G401.6 (cell line): Measurements from ENCODE around the gene SHE.

ENCODE experiments used
- FAIRE-seq: peaks from 2 replicates; lab custom pipeline; 2012; peaks lifted over from hg19 to GRCh38; lab: Jason Lieb, UNC

SHE gene

GRCh38 chr1:154445040-154445472 is 57.2 kb downstream of the SHE start:
- no peak for FAIRE-seq

- FAIRE-seq: no peak
Measured at GRCh38 chr1:154443274-154444013, 58.8 kb downstream of the SHE start.

- FAIRE-seq: no peak
Measured at GRCh38 chr1:154442006-154442740, 60.0 kb downstream of the SHE start.

- no peak for FAIRE-seq
Measured at GRCh38 chr1:154441241-154441888, 60.8 kb downstream of the SHE start.

- FAIRE-seq: no peak
Measured at GRCh38 chr1:154440036-154440804, 62.0 kb downstream of the SHE start.

GRCh38 chr1:154436433-154436832 is 65.8 kb downstream of the SHE start:
- no peak for FAIRE-seq

GRCh38 chr1:154435599-154436200 is 66.5 kb downstream of the SHE start:
- no peak for FAIRE-seq

- FAIRE-seq: no peak
Measured at GRCh38 chr1:154434346-154435085, 67.7 kb downstream of the SHE start.

- FAIRE-seq: no peak
Measured at GRCh38 chr1:154433161-154433764, 68.9 kb downstream of the SHE start.

- no peak for FAIRE-seq
Measured at GRCh38 chr1:154431586-154432373, 70.4 kb downstream of the SHE start.

GRCh38 chr1:154430903-154431302 is 71.3 kb downstream of the SHE start:
- no peak for FAIRE-seq

- FAIRE-seq: no peak
Measured at GRCh38 chr1:154429841-154430611, 72.2 kb downstream of the SHE start.
